ENCODE results near the gene CPNE9.
A peak's percentile ranks its signal among the peaks of the same experiment; 100 is the strongest.

Gene CPNE9

GRCh38 chr3:9703736-9704346 is at the start of gene CPNE9:
TSS of gene CPNE9 (plus strand) at chr3:9703833. CDS start at chr3:9703997, 164 bp downstream.
- DNase-seq, result peak; percentile 24 to 37

GRCh38 chr3:9659849-9660248 is 43.8 kb upstream of the CPNE9 start:
- no peak for DNase-seq

- DNase-seq, result no peak
Measured at GRCh38 chr3:9660972-9661371, 42.7 kb upstream of the CPNE9 start.

GRCh38 chr3:9664119-9664751 is 39.4 kb upstream of the CPNE9 start:
- DNase-seq, result no peak

GRCh38 chr3:9666704-9667445 is 36.8 kb upstream of the CPNE9 start:
- no peak for DNase-seq

- no peak for DNase-seq
Measured at GRCh38 chr3:9669277-9669676, 34.4 kb upstream of the CPNE9 start.

- DNase-seq, result no peak
Measured at GRCh38 chr3:9669720-9670432, 33.8 kb upstream of the CPNE9 start.

- DNase-seq, result no peak
Measured at GRCh38 chr3:9673082-9673481, 30.6 kb upstream of the CPNE9 start.

- DNase-seq, result no peak
Measured at GRCh38 chr3:9673752-9674151, 29.9 kb upstream of the CPNE9 start.

GRCh38 chr3:9675736-9676290 is 27.8 kb upstream of the CPNE9 start:
- no peak for DNase-seq

GRCh38 chr3:9676785-9677184 is 26.8 kb upstream of the CPNE9 start:
- no peak for DNase-seq

GRCh38 chr3:9678493-9678892 is 25.1 kb upstream of the CPNE9 start:
- no peak for DNase-seq

- DNase-seq, result no peak
Measured at GRCh38 chr3:9679476-9680080, 24.1 kb upstream of the CPNE9 start.

GRCh38 chr3:9681011-9681722 is 22.5 kb upstream of the CPNE9 start:
- DNase-seq, result no peak

GRCh38 chr3:9681723-9682081 is 21.9 kb upstream of the CPNE9 start:
- no peak for DNase-seq

GRCh38 chr3:9682096-9682495 is 21.5 kb upstream of the CPNE9 start:
- DNase-seq, result no peak

GRCh38 chr3:9683426-9683825 is 20.2 kb upstream of the CPNE9 start:
- no peak for DNase-seq

GRCh38 chr3:9685216-9686049 is 18.2 kb upstream of the CPNE9 start:
- no peak for DNase-seq

GRCh38 chr3:9686050-9686550 is 17.5 kb upstream of the CPNE9 start:
- DNase-seq, result no peak

- no peak for DNase-seq
Measured at GRCh38 chr3:9686703-9687102, 16.9 kb upstream of the CPNE9 start.

- no peak for DNase-seq
Measured at GRCh38 chr3:9687514-9687913, 16.1 kb upstream of the CPNE9 start.

All from NCI-H2081 (cell line).